ENCODE results near the gene ACSL3.

DNA sequence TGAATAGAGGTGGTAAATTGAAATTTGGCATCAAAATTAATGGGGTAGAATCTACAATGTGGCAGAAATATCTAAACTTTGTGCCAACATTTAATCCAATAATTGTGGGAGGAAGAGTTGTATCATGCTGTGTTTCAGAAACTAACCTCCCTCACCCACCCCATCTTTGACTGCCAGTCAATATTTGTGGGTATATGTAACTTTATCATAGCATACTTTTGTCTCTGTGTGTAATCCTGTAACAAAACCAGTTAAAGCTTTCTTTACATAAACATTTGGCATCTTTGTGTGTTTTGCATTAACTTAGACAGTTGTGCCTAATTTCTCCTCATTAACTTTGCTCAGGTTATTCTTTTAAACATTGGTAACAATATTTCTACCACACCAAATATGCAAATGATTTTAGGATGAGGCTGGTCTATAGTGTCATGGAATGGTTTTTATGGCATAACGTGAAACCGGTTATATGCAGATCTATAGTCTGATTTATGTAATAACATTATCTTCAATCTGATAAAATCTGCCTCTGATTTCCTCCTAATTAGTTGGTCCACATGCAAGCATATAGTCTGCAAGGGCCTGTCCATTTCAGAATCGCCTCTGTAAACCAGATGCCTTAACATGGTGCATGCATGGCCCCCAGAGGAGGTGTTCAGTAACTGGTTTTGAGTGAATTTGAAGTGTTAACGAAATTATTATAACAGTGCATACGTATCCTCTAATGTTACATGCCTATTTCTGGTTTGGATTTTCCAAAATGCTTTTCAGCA is 84.3 kb downstream of the ACSL3 start:
- TF ChIP-seq, protein P1, sequence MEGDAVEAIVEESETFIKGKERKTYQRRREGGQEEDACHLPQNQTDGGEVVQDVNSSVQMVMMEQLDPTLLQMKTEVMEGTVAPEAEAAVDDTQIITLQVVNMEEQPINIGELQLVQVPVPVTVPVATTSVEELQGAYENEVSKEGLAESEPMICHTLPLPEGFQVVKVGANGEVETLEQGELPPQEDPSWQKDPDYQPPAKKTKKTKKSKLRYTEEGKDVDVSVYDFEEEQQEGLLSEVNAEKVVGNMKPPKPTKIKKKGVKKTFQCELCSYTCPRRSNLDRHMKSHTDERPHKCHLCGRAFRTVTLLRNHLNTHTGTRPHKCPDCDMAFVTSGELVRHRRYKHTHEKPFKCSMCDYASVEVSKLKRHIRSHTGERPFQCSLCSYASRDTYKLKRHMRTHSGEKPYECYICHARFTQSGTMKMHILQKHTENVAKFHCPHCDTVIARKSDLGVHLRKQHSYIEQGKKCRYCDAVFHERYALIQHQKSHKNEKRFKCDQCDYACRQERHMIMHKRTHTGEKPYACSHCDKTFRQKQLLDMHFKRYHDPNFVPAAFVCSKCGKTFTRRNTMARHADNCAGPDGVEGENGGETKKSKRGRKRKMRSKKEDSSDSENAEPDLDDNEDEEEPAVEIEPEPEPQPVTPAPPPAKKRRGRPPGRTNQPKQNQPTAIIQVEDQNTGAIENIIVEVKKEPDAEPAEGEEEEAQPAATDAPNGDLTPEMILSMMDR (IDR thresholded peaks at IDR 0.05) = no peak
- TF ChIP-seq POLR2A (IDR thresholded peaks at IDR 0.05) = no peak

Measured in Peyer's patch (tissue), 4 donors.